ENCODE results near the gene ADAMTS13. TPM values are rescaled to one million over a fixed set of nuclear protein-coding genes. Genes with fewer than 3 reads are reported as not detected.

The ADAMTS13 gene
- total RNA-seq, 2 experiments from 2014 or later, result 1.4 to 2.5 TPM

GRCh38 chr9:133489253-133490190, 67.4 kb downstream of the ADAMTS13 start:
- peaks cover 13% of the 10 kb centered on the region for H3K4me1 Mint-ChIP-seq (ENCODE audit: low read depth)
- no peaks in the 10 kb centered on the region for H3K9me3 Mint-ChIP-seq (ENCODE audit: insufficient read depth)
- DNase-seq (no peak), ATAC-seq (no peak)
- peak overlapping the region; percentile 5 for H3K27ac Mint-ChIP-seq
- CTCF ChIA-PET, result no interaction called here
- peaks cover 3% of the 10 kb centered on the region for H3K27me3 Mint-ChIP-seq (ENCODE audit: low read depth)
- POLR2A ChIA-PET, result no interaction called here
- no peak overlapping the region for H3K4me3 Mint-ChIP-seq
- H3K36me3 Mint-ChIP-seq (ENCODE audit: low read depth), result no peaks in the 10 kb centered on the region

- ChIA-PET CTCF (interaction anchor here (0.7 kb wide), 1 partner anchor 1940 kb away, joined by 3 read pairs; no protein-coding TSS in a partner anchor), POLR2A (no interaction called here)
- DNase-seq (no peak), ATAC-seq (no peak)
- no peak overlapping the region for H3K4me3 Mint-ChIP-seq
- H3K4me1 Mint-ChIP-seq (ENCODE audit: low read depth), result peaks cover 13% of the 10 kb centered on the region
- no peaks in the 10 kb centered on the region for H3K9me3 Mint-ChIP-seq (ENCODE audit: insufficient read depth)
- no peaks in the 10 kb centered on the region for H3K36me3 Mint-ChIP-seq (ENCODE audit: low read depth)
- peaks cover 3% of the 10 kb centered on the region for H3K27me3 Mint-ChIP-seq (ENCODE audit: low read depth)
- no peak overlapping the region for H3K27ac Mint-ChIP-seq
Measured at GRCh38 chr9:133490201-133490681, 68.1 kb downstream of the ADAMTS13 start.

GRCh38 chr9:133490865-133491655, 68.9 kb downstream of the ADAMTS13 start:
- no peak overlapping the region for H3K4me3 Mint-ChIP-seq
- H3K4me1 Mint-ChIP-seq (ENCODE audit: low read depth), result peaks cover 10% of the 10 kb centered on the region

GRCh38 chr9:133491656-133491925, 69.4 kb downstream of the ADAMTS13 start:
- no peaks in the 10 kb centered on the region for H3K36me3 Mint-ChIP-seq (ENCODE audit: low read depth)
- no peak for DNase-seq
- H3K9me3 Mint-ChIP-seq (ENCODE audit: insufficient read depth), result no peaks in the 10 kb centered on the region
- ChIA-PET POLR2A (no interaction called here), CTCF (no interaction called here)
- no peak overlapping the region for H3K4me3 Mint-ChIP-seq
- peaks cover 5% of the 10 kb centered on the region for H3K4me1 Mint-ChIP-seq (ENCODE audit: low read depth)
- no peak overlapping the region for H3K27ac Mint-ChIP-seq
- ATAC-seq, result no peak
- H3K27me3 Mint-ChIP-seq (ENCODE audit: low read depth), result peaks cover 3% of the 10 kb centered on the region

More at GRCh38 chr9:133490865-133491655, 68.9 kb downstream of the ADAMTS13 start:
- H3K9me3 Mint-ChIP-seq (ENCODE audit: insufficient read depth), result no peaks in the 10 kb centered on the region
- no peak overlapping the region for H3K27ac Mint-ChIP-seq
- H3K27me3 Mint-ChIP-seq (ENCODE audit: low read depth), result peaks cover 3% of the 10 kb centered on the region
- H3K36me3 Mint-ChIP-seq (ENCODE audit: low read depth), result no peaks in the 10 kb centered on the region
- POLR2A ChIA-PET, result no interaction called here
- CTCF ChIA-PET, result interaction anchor here (0.7 kb wide), 1 partner anchor 1941 kb away, joined by 3 read pairs; no protein-coding TSS in a partner anchor
- no peak for DNase-seq
- no peak for ATAC-seq

DNA sequence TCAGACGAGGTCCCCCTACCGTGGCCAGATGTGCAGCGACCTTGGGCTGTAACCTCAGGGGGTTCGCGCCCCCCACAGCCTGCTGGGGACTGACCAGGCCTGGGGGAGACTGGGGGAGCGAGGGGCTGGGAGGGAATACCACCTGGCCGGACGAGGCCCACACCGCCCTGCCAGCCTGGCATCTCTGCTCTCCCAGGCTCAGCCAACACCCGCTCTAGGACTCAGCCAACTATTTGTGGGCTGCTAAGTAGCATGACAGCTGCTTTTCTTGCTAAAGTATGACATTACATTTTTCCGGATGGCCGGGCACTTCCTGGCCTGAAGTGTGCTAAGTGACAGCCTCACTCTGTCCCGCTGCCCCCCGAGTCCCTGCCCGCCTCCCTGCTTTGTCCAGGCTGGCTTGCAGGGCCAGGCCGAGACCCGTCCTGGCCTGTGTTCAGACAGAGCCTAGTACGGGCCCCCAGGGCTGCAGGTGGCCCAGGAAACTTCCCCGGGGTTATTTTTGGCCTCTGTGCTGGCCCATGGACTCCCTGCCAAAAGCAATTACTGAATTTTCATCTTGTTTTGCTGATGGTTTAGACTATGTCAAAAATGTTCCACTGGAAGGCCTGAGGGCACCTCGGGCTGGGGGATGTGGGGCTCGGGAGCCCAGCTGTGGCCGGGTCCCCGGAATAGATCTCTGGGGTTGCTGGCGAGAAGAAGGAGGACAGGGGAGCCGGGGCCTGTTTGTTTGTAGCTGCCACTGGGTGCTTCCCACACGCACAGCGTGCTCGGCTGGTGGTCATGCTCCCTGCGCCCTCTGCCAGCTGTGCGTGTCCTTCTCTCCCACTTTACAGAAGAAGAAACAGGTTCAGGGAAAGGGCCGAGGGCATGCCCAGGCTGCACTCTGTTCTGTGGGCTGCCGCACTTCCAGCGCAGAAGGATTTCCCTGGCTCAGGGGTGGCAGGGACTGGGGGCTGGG, 70.2 kb downstream of the ADAMTS13 start:
- ChIA-PET POLR2A (no interaction called here), CTCF (no interaction called here)
- H3K27ac Mint-ChIP-seq, result no peak overlapping the region
- H3K4me3 Mint-ChIP-seq, result no peak overlapping the region
- H3K27me3 Mint-ChIP-seq (ENCODE audit: low read depth), result peaks cover 3% of the 10 kb centered on the region
- H3K4me1 Mint-ChIP-seq (ENCODE audit: low read depth), result peaks cover 5% of the 10 kb centered on the region
- ATAC-seq (no peak), DNase-seq (no peak)
- no peaks in the 10 kb centered on the region for H3K9me3 Mint-ChIP-seq (ENCODE audit: insufficient read depth)
- no peaks in the 10 kb centered on the region for H3K36me3 Mint-ChIP-seq (ENCODE audit: low read depth)

DNA sequence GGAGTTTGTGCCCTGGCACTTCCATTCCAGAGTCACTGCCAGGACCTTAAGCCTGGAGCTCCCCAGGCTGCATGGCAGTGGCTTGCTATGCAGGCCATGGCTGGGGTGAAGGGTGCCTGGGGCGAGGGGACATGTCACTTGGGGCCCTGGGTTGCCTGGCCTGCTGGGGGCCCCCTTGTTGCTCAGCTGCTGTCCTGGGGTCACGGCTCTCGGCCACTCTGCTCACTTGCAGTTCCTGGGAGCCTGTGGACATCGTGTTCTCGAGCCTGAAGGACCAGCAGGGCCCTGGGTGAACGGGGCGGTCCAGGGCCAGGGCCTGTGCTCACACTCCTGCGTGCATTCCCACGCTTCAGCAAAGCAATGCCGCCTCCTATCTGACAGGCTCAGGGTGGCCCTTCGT, 71.3 kb downstream of the ADAMTS13 start:
- no peaks in the 10 kb centered on the region for H3K9me3 Mint-ChIP-seq (ENCODE audit: insufficient read depth)
- ChIA-PET CTCF (no interaction called here), POLR2A (no interaction called here)
- H3K36me3 Mint-ChIP-seq (ENCODE audit: low read depth), result no peaks in the 10 kb centered on the region
- H3K27me3 Mint-ChIP-seq (ENCODE audit: low read depth), result peaks cover 3% of the 10 kb centered on the region
- no peaks in the 10 kb centered on the region for H3K4me1 Mint-ChIP-seq (ENCODE audit: low read depth)
- no peak for ATAC-seq
- no peak for DNase-seq
- no peak overlapping the region for H3K4me3 Mint-ChIP-seq
- no peak overlapping the region for H3K27ac Mint-ChIP-seq

- ATAC-seq (no peak), DNase-seq (no peak)
- no peaks in the 10 kb centered on the region for H3K4me1 Mint-ChIP-seq (ENCODE audit: low read depth)
- ChIA-PET CTCF (no interaction called here), POLR2A (no interaction called here)
- H3K9me3 Mint-ChIP-seq (ENCODE audit: insufficient read depth), result no peaks in the 10 kb centered on the region
- H3K27ac Mint-ChIP-seq, result no peak overlapping the region
- no peak overlapping the region for H3K4me3 Mint-ChIP-seq
- H3K27me3 Mint-ChIP-seq (ENCODE audit: low read depth), result peaks cover 3% of the 10 kb centered on the region
- H3K36me3 Mint-ChIP-seq (ENCODE audit: low read depth), result no peaks in the 10 kb centered on the region
Measured at GRCh38 chr9:133493845-133494540, 71.8 kb downstream of the ADAMTS13 start.

GRCh38 chr9:133494636-133495326, 72.6 kb downstream of the ADAMTS13 start:
- H3K27ac Mint-ChIP-seq, result no peak overlapping the region
- H3K4me3 Mint-ChIP-seq, result no peak overlapping the region
- no peaks in the 10 kb centered on the region for H3K4me1 Mint-ChIP-seq (ENCODE audit: low read depth)
- no peak for ATAC-seq
- no peak for DNase-seq
- no peaks in the 10 kb centered on the region for H3K9me3 Mint-ChIP-seq (ENCODE audit: insufficient read depth)
- no peaks in the 10 kb centered on the region for H3K27me3 Mint-ChIP-seq (ENCODE audit: low read depth)
- H3K36me3 Mint-ChIP-seq (ENCODE audit: low read depth), result no peaks in the 10 kb centered on the region
- POLR2A ChIA-PET, result no interaction called here
- CTCF ChIA-PET, result interaction anchor here (1.3 to 2.1 kb wide), 2 partner anchors 8 to 248 kb away, joined by 3 to 15 read pairs; no protein-coding TSS in a partner anchor

- no peak for ATAC-seq
- ChIA-PET CTCF (interaction anchor here (1.3 to 2.1 kb wide), 2 partner anchors 9 to 248 kb away, joined by 3 to 15 read pairs; no protein-coding TSS in a partner anchor), POLR2A (interaction anchor here (0.8 kb wide), 1 partner anchor 10 kb away, joined by 5 read pairs; no protein-coding TSS in a partner anchor)
- Mint-ChIP-seq H3K27ac (no peak overlapping the region), H3K4me1 (ENCODE audit: low read depth) (no peaks in the 10 kb centered on the region), H3K36me3 (ENCODE audit: low read depth) (no peaks in the 10 kb centered on the region), H3K27me3 (ENCODE audit: low read depth) (peaks cover 4% of the 10 kb centered on the region), H3K9me3 (ENCODE audit: insufficient read depth) (no peaks in the 10 kb centered on the region), H3K4me3 (no peak overlapping the region)
- no peak for DNase-seq
Measured at GRCh38 chr9:133495327-133496293, 73.4 kb downstream of the ADAMTS13 start.

Data from activated CD8-positive, alpha-beta T cell treated with anti-CD3 and anti-CD28 coated beads, Interleukin-2, amount 10 ng/mL, durations not matched to agents 7 days and 5 days (primary cell).